Spinal cord (tissue), 10 donors: ENCODE results near the gene RBM23. TPM values are rescaled to one million over a fixed set of nuclear protein-coding genes. Genes with fewer than 3 reads are reported as not detected.
A peak's percentile ranks its signal among the peaks of the same experiment; 100 is the strongest.

Source experiments
- DNase-seq, 6 donors: peaks; one replicate each; pipeline versions ENCODE4 v3.0.0 to v3.0.0-alpha.2; 2013 to 2015; ENCODE audit warnings: low spot score in 6 of 6, low read depth in 4 of 6
- H3K27ac ChIP-seq: one replicate; pipeline ENCODE4 v1.5.1; 2013; ENCODE audit warnings: low read depth, low read length, control low read depth
- H3K27me3 ChIP-seq: one replicate; pipeline ENCODE4 v1.6.1; 2013; ENCODE audit warnings: low read length; ENCODE audit not compliant: control insufficient read depth, insufficient read depth
- H3K36me3 ChIP-seq: one replicate; pipeline ENCODE4 v1.6.1; 2013; ENCODE audit warnings: low read length; ENCODE audit not compliant: control insufficient read depth, insufficient read depth
- H3K4me1 ChIP-seq: one replicate; pipeline ENCODE4 v1.6.1; 2013; ENCODE audit warnings: low read length; ENCODE audit not compliant: control insufficient read depth, insufficient read depth
- H3K4me3 ChIP-seq: one replicate; pipeline ENCODE4 v1.5.1; 2013; ENCODE audit warnings: low read depth, low read length, control low read depth
- H3K9me3 ChIP-seq: one replicate; pipeline ENCODE4 v1.6.1; 2013; ENCODE audit warnings: low read length; ENCODE audit not compliant: control insufficient read depth, insufficient read depth
- WGBS: methylation state at CpG from one replicate; pipeline ENCODE4 v1.1.5; 2013; ENCODE audit warnings: missing lambda C conversion rate; ENCODE audit not compliant: insufficient coverage; 5-methylcytosine and 5-hydroxymethylcytosine counted together
- polyA plus RNA-seq, 2 donors: library from polyadenylated mRNA; unstranded; fragments of 120-200 nt; gene quantifications; one replicate each; pipeline ENCODE4 v1.2.1, GENCODE V29; 2013; ENCODE audit not compliant: insufficient read length in 2 of 2
- total RNA-seq, 2 donors: library from RNA; depleted of rRNA in 1 of 2; stranded (reverse); fragments of 120-200 nt in 1 of 2; fragments of >200 nt in 1 of 2; gene quantifications; one replicate each; pipeline versions ENCODE4 v1.2.3 to v1.2.4, GENCODE V29; 2013 to 2014
- donor health status: healthy.

The RBM23 gene
- total and polyA plus RNA-seq, 4 donors, result 111 to 145 (median 126) TPM

DNA sequence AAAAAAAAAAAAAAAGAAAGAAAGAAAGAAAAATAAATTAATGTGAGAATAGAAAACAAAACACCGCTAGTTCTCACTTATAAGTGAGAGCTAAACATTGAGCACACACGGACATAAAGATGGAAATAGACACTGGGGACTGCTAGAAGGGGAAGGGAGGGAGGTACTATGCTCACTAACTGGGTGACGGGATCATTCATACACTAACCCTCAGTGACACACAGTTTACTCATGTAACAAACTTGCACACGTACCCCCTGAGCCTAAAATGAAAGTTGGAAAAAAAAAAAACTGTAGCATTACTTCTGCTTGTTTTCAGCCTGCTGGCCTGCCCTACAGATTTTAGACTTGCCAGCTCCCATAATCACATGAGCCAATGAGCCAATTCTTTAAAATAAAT, 20.7 kb upstream of the RBM23 start:
- Histone ChIP-seq H3K27me3 (no peaks in the 10 kb centered on the region), H3K27ac (no peak overlapping the region), H3K9me3 (no peaks in the 10 kb centered on the region), H3K4me1 (no peaks in the 10 kb centered on the region), H3K36me3 (peaks cover 22% of the 10 kb centered on the region), H3K4me3 (no peak overlapping the region)
- no CpG with 5 or more reads among the region's 4 CpGs for WGBS
- no peak for DNase-seq

DNA sequence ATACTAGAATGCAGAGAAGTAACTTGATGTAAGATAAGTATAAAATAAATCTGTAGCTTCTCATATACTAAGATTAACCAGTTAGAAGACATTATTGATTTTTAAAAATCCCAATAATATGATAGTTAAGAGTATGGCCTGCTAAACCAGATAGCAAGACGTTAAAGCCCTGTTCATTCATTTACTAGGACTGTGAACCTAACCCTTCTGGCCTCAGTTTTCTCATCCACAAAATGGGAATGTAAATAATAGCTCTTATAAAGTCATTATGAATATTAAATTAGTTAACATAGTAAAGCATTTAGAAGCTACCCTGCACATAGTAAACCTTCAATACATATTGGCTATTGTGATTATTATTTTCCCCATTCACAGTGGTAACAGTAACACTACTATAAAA, 16.2 kb upstream of the RBM23 start:
- Histone ChIP-seq H3K27ac (no peak overlapping the region), H3K27me3 (no peaks in the 10 kb centered on the region), H3K36me3 (peaks cover 11% of the 10 kb centered on the region), H3K4me3 (no peak overlapping the region), H3K9me3 (no peaks in the 10 kb centered on the region), H3K4me1 (peaks cover 7% of the 10 kb centered on the region)
- no peak for DNase-seq
- no CpG with 5 or more reads among the region's 1 CpG for WGBS

DNA sequence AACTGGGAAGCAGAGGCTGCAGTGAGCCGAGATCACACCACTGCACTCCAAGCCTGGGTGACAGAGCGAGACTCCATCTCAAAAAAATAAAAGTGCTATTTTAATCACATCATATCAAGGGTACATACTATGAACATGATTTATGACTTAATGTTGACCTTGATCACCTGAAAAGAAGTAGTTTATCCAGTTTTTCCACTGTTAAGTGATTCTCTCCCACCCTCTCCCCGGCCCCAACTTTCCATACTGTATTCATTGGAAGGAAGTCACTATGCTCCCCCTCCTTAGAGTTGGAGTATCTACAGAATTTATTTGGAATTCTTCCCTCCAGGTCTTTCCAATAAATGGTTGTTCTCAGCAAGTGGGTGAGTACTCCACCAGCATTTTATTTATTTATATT, 13.2 kb upstream of the RBM23 start:
- DNase-seq, result no peak
- no CpG with 5 or more reads among the region's 3 CpGs for WGBS
- peaks cover 24% of the 10 kb centered on the region for H3K4me1 ChIP-seq
- no peaks in the 10 kb centered on the region for H3K27me3 ChIP-seq
- no peaks in the 10 kb centered on the region for H3K36me3 ChIP-seq
- no peak overlapping the region for H3K27ac ChIP-seq
- H3K4me3 ChIP-seq, result no peak overlapping the region
- H3K9me3 ChIP-seq, result no peaks in the 10 kb centered on the region

DNA sequence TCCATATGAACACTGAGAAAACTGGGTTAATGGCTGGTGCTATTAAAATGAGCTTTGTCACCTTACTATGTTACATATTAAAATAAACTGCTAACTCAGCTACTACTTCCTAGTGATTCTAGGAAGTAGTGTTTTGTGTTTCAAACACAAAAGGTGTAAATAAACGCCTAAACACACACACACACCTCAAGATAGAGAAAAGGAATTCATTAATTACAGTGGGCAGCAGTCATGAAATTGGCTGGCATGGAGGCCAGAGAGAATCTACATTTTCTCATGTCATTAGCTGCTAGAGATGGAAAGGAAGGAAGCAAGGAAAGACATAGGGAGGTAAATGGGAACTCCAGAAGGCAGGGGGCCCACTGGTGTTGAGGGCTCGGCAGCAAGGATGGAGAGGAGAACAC, 11.0 kb upstream of the RBM23 start:
- H3K9me3 ChIP-seq, result no peaks in the 10 kb centered on the region
- H3K27ac ChIP-seq, result peak overlapping the region; percentile 96
- 0% methylated on average over 1 of the region's 2 CpGs for WGBS
- H3K27me3 ChIP-seq, result no peaks in the 10 kb centered on the region
- H3K36me3 ChIP-seq, result peaks cover 15% of the 10 kb centered on the region
- H3K4me1 ChIP-seq, result peaks cover 27% of the 10 kb centered on the region
- DNase-seq, result no peak
- H3K4me3 ChIP-seq, result peak overlapping the region; percentile 100

DNA sequence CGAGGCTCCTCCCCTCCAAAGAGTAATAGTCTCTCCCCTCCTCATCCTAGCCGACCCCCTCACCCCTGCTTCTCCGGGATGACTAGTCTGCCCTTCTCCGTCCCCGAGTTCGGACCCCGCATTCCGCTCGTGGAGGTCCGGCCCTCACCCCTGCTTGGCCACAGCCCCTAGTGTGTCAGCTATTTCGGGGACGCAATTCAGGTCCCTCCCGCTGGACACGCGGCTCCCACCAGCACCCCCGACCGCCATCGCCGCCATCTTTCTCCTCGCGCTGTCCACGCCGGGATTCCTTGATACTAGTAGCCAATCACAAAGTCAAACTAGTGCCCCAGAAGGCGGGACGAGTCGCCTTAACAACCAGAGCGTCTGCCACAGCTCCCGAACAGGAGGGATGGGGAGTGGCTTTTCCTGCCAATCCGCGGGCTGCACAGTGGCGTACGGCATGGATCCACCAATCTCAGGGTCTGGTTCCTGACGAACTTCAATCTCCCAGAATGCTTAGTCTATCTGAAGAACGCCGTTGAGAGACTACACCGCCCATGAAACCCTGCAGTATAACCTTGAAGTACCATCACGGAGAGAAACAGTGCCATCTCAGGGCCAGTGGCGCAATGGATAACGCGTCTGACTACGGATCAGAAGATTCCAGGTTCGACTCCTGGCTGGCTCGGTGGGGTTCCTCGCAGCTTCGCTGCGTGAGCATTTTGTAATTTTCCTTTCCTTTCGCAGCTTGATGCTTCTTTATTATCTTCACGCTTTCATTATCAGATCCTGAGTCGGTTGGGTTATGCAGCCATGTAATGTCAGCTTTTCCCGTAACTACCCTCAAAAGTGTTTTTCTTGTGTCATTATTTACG, 10.4 kb upstream of the RBM23 start, which contains the start of gene PRMT5:
PRMT5 (minus strand) TSS at position 273 of the 857 bp plus-strand sequence; CDS start at position 258, 15 bp downstream.
- H3K4me3 ChIP-seq, result peak within 1 kb of the TSS; percentile 100
- H3K27me3 ChIP-seq, result no peaks in the 10 kb centered on the region
- no peaks in the 10 kb centered on the region for H3K9me3 ChIP-seq
- peak within 1 kb of the TSS; percentile 96 for H3K27ac ChIP-seq
- WGBS, result under 1% methylated on average over 46 of the region's 51 CpGs
- peaks cover 21% of the 10 kb centered on the region for H3K36me3 ChIP-seq
- H3K4me1 ChIP-seq, result peaks cover 27% of the 10 kb centered on the region
- peak; percentile 99 to 100 (median 100) for DNase-seq

DNA sequence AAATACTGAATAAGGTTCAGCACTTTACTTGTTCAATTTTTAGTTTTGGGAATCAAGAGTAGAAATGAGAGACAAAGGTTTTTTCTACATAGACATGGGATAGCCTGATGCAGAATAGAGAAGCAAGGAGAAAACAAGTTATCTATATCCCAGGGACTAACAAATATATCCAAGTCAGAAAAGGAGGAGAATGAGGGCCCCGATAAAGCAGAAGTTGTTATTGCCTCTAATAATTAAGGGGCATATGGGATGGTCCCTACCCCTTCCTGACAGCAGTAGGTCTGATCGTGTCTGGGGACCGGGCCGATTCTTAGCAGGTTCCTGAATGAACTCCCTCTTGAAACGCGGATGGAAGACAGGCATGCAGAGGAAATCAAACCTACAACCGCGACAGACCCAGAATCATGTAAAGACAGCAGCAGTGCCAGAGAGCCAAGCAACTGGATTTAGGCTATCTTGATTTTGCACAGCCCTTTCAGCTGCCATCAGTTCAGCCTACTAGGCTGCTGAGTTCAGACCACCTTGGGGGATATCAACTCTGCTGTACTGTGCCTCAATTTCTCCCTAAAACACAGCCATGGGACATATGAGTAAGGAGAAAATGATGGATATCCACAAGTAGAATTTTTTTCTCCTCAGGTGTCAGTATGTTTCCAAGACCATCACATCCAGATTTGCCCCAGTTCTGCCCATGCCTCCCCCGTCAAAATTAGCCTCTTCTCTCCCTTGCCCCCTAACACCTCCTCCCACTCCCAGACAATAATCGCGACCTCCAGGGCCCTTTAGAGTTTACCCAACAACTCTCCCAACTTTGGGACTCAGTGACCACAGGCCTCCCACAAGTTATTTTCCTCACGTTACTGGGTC, 9.5 kb upstream of the RBM23 start:
- H3K4me3 ChIP-seq, result peak overlapping the region; percentile 100
- H3K9me3 ChIP-seq, result no peaks in the 10 kb centered on the region
- peaks cover 27% of the 10 kb centered on the region for H3K4me1 ChIP-seq
- peaks cover 30% of the 10 kb centered on the region for H3K36me3 ChIP-seq
- WGBS, result 16% methylated on average over 11 of the region's 12 CpGs
- no peak for DNase-seq
- H3K27me3 ChIP-seq, result no peaks in the 10 kb centered on the region
- peak overlapping the region; percentile 96 for H3K27ac ChIP-seq

DNA sequence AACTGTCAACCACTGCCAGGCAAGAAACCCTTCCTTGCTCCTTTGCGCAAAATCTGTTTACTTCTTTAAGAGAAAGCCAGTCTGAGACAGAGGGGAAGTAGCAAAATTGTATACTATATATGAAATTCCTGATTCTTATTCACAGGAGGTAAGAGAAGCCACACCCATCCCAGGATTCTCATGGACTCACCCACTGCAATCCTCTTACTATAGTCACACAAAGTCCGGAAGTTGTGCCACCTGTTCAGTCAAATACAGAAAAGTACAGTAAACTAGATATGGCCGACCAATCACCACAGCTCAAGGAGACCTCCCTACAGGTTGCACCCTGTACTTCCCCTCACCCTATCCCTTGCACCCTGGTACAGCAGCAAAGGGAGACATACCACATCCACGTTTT, 7.4 kb upstream of the RBM23 start:
- H3K9me3 ChIP-seq, result no peaks in the 10 kb centered on the region
- H3K4me1 ChIP-seq, result peaks cover 27% of the 10 kb centered on the region
- no peak overlapping the region for H3K27ac ChIP-seq
- no peak for DNase-seq
- H3K27me3 ChIP-seq, result no peaks in the 10 kb centered on the region
- WGBS, result 100% methylated on average over 2 of the region's 4 CpGs
- H3K36me3 ChIP-seq, result peaks cover 49% of the 10 kb centered on the region
- H3K4me3 ChIP-seq, result no peak overlapping the region

DNA sequence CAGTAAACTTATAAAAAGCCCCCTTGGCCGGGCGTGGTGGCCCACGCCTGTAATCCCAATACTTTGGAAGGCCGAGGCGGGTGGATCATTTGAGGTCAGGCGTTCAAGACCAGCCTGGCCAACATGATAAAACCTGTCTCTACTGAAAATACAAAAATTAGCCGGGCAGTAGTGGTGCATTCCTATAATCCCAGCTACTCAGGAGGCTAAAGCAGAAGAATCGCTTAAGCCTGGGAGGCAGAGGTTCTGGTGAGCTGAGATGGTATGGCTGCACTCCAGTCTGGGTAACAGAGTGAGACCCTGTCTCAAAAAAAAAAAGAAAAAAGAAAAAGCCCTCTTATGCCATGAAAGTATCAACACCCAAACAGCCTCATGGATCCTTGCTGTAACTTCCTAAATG, 6.6 kb upstream of the RBM23 start:
- WGBS, result 98% methylated on average over 6 of the region's 8 CpGs
- H3K4me1 ChIP-seq, result peaks cover 23% of the 10 kb centered on the region
- no peak overlapping the region for H3K27ac ChIP-seq
- H3K9me3 ChIP-seq, result no peaks in the 10 kb centered on the region
- H3K4me3 ChIP-seq, result no peak overlapping the region
- DNase-seq, result no peak
- peaks cover 54% of the 10 kb centered on the region for H3K36me3 ChIP-seq
- no peaks in the 10 kb centered on the region for H3K27me3 ChIP-seq

DNA sequence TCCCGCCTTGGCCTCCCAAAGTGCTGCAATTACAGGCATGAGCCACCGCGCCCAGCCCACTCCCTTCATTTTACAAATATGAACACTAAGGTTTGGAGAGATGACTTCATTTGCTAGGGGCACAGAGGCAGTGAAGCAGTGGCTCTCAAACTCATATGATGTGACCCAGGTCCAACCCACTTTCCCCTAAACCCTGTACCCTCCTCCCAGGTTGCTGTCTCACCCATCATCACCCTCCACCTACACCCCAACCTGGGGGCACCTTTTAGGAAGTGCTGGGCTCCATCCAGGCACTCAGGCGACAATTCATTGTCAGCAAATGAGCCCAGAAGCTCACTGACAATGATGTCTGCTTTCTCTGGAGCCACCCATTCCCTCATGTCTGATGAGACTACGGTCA, 4.8 kb upstream of the RBM23 start:
- H3K4me3 ChIP-seq, result no peak overlapping the region
- peaks cover 56% of the 10 kb centered on the region for H3K36me3 ChIP-seq
- no peaks in the 10 kb centered on the region for H3K27me3 ChIP-seq
- 100% methylated on average over 2 of the region's 5 CpGs for WGBS
- peaks cover 22% of the 10 kb centered on the region for H3K4me1 ChIP-seq
- DNase-seq, result no peak
- H3K27ac ChIP-seq, result no peak overlapping the region
- no peaks in the 10 kb centered on the region for H3K9me3 ChIP-seq
